ENCODE results near the gene ULK2.

DNA sequence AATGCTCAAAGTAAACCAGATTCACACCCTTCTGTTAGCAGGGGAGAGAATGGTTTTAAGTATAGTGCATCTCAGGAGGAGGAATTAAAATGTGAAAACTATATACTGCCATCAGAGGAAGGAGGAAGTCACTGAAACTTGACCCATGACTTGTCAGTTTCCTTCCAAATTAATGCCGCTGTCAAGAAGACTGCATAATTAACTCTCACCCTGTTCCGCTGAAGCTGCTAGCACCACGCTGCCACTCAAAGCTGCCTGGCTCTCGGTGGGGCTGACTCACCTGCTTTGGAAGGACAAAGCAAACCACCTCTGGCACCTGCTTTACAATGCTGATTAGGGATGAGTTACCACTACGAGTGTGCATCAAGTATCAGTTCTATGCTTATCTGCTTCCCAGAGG lies 37.8 kb upstream of the ULK2 start:
- TF ChIP-seq, protein P1, sequence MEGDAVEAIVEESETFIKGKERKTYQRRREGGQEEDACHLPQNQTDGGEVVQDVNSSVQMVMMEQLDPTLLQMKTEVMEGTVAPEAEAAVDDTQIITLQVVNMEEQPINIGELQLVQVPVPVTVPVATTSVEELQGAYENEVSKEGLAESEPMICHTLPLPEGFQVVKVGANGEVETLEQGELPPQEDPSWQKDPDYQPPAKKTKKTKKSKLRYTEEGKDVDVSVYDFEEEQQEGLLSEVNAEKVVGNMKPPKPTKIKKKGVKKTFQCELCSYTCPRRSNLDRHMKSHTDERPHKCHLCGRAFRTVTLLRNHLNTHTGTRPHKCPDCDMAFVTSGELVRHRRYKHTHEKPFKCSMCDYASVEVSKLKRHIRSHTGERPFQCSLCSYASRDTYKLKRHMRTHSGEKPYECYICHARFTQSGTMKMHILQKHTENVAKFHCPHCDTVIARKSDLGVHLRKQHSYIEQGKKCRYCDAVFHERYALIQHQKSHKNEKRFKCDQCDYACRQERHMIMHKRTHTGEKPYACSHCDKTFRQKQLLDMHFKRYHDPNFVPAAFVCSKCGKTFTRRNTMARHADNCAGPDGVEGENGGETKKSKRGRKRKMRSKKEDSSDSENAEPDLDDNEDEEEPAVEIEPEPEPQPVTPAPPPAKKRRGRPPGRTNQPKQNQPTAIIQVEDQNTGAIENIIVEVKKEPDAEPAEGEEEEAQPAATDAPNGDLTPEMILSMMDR (IDR thresholded peaks at IDR 0.05; ENCODE audit: low read depth, low read length, poor library complexity, severe bottlenecking), result no peak
- no peak for TF ChIP-seq EZH2phosphoT487 (IDR thresholded peaks at IDR 0.05; ENCODE audit: borderline replicate concordance, low read length)
